Measurements from ENCODE around the gene HK1.

Gene HK1

DNA sequence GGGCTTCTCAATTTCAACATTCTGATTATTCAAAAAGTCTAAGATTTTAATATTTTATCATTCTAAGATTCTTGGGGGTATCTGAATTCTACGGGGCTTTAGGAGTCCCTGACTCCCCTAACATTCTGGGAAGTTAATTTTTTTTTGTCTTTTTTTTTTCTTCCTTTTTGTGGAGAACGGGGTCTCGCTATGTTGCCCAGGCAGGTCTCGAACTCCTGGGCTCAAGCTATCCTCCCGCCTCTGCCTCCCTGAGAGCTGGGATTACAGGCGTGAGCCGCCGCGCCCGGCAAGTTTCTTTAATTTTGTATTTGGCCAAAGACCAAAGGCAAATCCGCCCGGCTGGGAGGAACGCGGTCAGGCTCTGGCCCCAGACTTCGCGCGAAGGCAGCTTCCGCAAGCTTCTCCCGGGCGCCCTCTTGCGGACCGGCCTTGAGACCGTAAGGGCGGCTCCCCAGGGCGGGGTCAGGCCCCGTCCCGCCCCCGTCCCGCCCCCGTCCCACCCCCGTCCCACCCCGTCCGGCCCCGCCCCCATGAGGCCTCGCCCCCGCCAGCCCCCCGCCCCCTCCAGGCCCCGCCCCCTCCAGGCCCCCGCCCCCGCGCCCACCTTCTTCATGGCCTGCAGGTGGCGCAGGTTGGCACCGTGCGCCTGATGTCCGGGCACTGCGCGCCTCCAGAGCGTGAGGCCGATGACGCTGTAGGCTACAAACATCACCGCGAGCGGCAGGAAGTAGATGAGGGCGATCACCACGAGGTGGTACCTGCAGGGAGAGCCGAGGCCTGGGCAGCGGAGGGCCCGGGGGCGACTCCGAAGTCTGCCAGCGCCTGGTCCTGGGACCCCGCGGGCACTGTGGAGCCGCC lies 130.3 kb downstream of the HK1 start:
- DNase-seq: peak; percentile 85

DNA sequence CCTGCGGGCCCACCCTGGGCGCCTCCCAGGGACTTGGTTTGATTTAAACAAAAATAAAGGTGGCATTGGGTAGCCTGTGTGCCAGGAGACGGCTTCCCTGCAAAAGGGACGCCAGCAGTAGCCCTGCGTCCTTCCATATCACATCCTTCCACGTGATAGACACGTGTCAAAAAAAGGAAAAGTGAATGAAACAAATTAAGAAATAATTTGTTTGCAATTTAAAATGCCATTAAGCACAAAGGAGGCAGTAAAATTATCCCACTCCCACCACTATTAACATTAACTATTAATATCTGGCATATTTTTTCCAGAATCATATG lies 130.8 kb downstream of the HK1 start:
- no peak for DNase-seq

DNA sequence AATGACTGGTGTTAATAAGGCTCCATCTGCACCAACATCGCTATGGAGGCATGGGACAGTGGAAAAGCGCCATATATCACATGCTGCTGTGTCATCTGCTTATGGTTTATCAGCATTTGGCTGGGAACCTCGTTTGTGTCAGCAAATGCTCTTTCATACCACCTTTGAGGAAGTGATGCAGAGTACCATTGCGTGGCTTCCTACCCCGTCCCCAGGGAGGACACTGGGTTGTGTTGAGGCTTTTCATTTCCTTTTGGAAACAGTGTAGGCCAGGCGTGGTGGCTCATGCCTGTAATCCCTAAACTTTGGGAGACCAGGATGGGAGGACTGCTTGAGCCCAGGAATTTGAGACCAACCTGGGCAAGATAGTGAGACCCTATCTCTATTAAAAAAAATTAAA lies 131.7 kb downstream of the HK1 start:
- peak; percentile 83 for DNase-seq

GRCh38 chr10:69410487-69410886 lies 132.2 kb downstream of the HK1 start:
- DNase-seq: no peak

GRCh38 chr10:69411476-69411875 lies 133.2 kb downstream of the HK1 start:
- DNase-seq: no peak

DNA sequence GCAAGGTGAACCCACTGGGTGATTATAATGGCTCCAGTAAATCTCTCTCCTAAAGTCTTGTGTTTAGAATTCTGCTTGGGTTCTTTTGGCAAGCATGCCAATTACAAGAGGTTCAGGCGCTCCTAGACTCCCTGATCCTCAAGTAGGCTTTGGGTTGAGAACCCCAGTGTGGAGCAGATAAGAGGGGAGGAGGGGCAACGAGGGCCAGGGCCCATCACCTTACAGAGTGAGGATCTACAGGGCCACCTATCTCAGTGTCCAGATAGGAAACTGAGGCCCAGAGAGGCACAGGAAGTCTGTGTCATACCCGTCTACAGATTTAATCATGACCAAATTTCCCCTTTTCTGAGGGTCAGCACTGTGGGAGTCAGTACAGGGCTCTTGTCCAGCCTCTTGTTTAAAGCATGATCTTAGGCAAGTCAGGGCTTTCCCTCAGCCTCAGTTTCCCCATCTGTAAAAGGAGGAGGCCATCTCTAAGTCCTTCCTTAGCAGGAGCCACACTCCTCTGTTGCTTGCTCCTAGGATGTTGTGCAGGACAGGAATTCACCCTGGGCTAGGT lies 134.0 kb downstream of the HK1 start:
- no peak for DNase-seq

DNA sequence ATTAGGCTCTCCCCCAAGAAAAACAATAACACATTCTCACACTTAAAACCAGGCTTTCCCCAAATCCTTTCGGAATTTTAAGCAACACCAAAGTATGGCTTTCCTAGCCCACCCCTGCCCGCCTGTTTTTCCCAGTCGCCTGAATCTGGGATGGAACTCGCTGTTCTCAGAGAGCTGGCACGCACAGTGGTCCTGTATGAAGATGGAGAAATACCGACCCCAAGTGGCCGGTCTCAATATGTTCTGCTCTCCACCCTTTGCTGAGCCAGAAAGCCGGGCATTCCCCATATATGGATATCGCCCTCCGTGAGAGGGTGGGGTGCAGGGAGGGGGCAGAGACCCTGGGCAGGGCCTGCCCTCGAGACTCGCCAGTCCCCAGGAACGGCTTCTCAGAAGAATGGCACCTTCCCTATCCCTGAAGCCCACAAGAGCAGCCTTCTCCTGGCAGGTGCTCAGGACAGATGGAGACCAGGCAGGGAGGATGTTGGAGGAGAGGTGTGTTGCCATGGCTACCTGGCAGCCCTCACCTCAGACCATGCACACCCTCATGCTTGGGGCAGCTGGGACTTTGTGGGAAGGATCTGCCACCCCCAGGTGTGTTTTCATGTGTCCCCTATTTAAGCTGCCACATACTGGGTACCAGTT lies 135.0 kb downstream of the HK1 start:
- DNase-seq: peak; percentile 16

GRCh38 chr10:69414036-69415018 lies 136.0 kb downstream of the HK1 start:
- DNase-seq: no peak

GRCh38 chr10:69415049-69415448 lies 136.8 kb downstream of the HK1 start:
- DNase-seq: no peak

DNA sequence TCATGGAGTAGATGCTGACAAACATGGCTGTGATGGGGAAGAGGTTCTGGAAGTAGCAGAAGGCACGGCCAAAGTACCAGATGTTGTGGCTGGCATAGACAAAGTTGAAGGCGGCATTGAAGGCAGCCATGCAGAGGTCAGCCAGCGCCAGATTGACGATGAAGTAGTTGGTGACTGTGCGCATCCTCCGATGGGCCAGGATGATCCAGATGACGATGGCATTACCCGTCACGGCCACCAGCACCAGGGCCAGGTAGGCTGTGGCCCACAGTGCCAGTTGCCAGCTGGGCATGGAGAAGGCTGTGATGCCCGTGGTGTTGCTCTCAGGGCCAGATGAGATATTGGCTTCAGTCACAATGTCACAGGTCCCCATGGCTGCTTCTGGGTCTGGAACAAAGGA lies 137.7 kb downstream of the HK1 start:
- DNase-seq: no peak

- DNase-seq: no peak
These were observed 138.4 kb downstream of the HK1 start, which contains the start of gene TACR2 for GRCh38 chr10:69416695-69417094. TSS of gene TACR2 (minus strand) at chr10:69416918. CDS start at chr10:69416323, 595 bp downstream.

DNA sequence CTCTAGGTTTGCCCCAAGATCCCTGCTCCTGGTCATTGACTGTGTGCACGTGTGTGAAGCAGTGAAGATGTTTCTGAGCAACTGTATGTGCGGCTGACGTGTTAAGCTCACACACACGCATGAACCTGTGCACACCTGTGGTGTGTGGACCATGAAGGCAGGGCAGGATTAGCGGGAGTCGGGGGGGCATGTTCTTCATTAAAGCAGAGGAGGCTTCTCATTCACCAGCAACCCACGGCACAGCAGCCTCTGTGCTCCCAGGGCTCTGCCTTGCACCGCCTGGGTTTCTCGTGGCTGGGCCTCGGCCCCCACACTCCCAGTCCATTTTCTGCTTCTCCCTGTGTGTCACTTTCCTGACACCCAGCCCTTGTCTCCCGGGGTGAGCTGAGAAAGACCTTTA lies 139.2 kb downstream of the HK1 start:
- DNase-seq: no peak

GRCh38 chr10:69418052-69418752 lies 139.9 kb downstream of the HK1 start:
- DNase-seq: no peak

DNA sequence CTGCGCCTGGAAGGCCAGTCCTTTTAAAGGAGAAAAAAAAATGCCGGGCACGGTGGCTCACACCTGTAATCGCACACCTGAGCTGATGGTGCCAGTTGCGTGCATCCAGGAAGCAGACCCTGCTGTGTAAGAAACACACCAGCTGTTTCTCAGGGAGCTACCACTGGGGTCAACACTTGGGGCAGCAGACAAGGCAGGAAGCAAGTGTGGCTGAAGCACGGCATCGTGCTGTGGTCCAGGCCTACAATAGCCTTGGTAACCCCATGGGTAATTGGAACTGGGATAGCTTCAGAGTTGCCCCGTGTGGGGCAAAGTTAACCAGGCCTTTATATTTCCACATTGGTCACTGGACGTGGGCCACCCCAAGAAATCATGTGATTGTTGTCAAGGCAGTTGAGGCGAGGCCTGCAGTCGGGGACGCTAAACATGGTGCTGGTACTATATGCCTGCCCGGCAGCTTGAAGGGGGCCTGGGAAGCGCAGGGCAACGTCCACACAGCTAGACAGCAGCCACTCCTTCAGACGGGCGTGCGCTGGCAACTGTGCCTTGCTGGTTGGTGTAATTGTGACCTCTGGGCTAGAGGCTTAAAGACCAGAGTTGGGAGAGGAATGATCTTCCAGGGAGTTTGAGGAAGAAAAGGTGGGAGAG lies 140.9 kb downstream of the HK1 start:
- DNase-seq: no peak

DNA sequence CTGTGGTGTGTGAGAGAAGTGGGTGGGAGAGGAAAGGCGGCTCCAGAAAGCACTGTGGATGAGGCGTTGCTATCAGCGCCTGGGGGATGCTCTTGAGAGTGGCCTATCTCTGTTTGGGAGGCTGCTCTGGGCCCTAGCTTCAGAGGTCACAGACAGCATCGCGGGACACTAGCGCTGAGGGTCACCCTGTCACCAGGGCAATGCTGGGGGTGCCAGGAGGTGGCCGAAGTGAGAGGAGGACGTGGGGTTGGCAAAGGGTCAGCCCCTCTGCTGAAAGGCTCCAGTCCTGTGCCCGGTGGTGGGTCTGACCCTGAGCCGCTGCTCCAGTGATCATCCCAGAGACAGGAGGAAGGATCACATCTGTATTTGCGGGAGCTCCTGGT lies 141.4 kb downstream of the HK1 start:
- DNase-seq: no peak

DNA sequence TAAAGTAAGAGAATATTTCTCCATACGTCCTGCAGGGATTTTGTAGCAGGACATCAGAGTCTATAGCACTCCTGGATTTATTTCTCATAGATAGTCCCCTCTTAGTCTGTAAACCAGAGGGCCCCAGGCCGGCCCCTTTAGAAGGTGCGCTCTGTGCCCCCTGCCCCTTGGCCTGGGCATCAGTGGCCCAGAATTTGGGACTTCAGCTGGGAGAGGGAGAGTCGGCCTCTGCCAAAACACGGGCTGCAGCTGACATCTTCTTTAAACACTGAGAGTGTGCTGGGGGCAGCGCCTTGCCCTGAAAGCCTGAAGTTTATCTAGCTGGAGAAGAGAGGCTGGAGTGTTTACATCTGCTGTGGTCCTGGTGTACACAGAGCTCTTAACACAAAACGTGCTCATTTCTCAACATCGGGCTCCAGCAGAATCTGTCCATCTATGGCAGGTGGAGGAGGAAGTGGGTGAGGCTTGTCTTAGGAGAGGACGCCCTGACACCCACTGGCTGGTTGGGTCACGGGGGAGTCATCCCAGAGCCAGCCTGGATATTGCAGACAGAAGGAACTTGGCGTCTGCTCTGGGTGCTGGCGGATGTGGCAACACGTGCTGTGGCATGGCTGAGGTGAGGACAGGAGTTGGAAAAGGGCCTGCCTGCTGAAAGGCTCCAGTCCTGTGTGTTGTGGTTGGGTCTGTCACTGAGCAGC lies 143.5 kb downstream of the HK1 start:
- peak; percentile 89 for DNase-seq

GRCh38 chr10:69422676-69423075 lies 144.4 kb downstream of the HK1 start:
- no peak for DNase-seq

- DNase-seq: no peak
These were observed 146.7 kb downstream of the HK1 start for GRCh38 chr10:69425041-69425440.

GRCh38 chr10:69425511-69426298 lies 147.4 kb downstream of the HK1 start:
- DNase-seq: no peak

- DNase-seq: no peak
These were observed 148.1 kb downstream of the HK1 start for GRCh38 chr10:69426376-69426727.

All from MV-4-11 (cell line).